Natural killer cell (primary cell): ENCODE measurements around the gene ADAP1. TPM values are rescaled to one million over a fixed set of nuclear protein-coding genes. Genes with fewer than 3 reads are reported as not detected.

ENCODE experiments used
- ATAC-seq, 3 donors: fragments of 150-1000 bp in 2 of 3; fragments of 200-7000 bp in 1 of 3; cut with Tn5 transposase; 1 replicate in 1 of 3; 2 replicates in 2 of 3; pipeline ENCODE4 v1.10.0; 2021; ENCODE audit warnings: mild to moderate bottlenecking in 2 of 3, moderate library complexity in 2 of 3
- DNase-seq, 2 donors: peaks; one replicate each; pipeline versions ENCODE4 v3.0.0 to v3.0.0-alpha.2; 2013 to 2021; ENCODE audit warnings: mixed read lengths in 1 of 2
- H3K27ac ChIP-seq: one replicate; pipeline ENCODE4 v1.5.1; 2013; ENCODE audit warnings: mild to moderate bottlenecking, low read length
- H3K27me3 ChIP-seq: one replicate; pipeline ENCODE4 v1.6.1; 2013; ENCODE audit warnings: low read length; ENCODE audit not compliant: control insufficient read depth, insufficient read depth
- H3K36me3 ChIP-seq: one replicate; pipeline ENCODE4 v1.6.1; 2013; ENCODE audit warnings: low read length; ENCODE audit not compliant: control insufficient read depth, insufficient read depth
- H3K4me1 ChIP-seq: one replicate; pipeline ENCODE4 v1.6.1; 2013; ENCODE audit warnings: low read length; ENCODE audit not compliant: control insufficient read depth, insufficient read depth
- H3K4me3 ChIP-seq: one replicate; pipeline ENCODE4 v1.5.1; 2013; ENCODE audit warnings: low read length
- H3K9me3 ChIP-seq: one replicate; pipeline ENCODE4 v1.6.1; 2013; ENCODE audit warnings: low read length; ENCODE audit not compliant: control insufficient read depth, insufficient read depth
- H3K27ac Mint-ChIP-seq, 2 donors: one replicate each; pipeline ENCODE4 v1.8.0; 2022; ENCODE audit warnings: mild to moderate bottlenecking in 2 of 2, mixed read lengths in 2 of 2, moderate library complexity in 1 of 2
- H3K27me3 Mint-ChIP-seq, 2 donors: one replicate each; pipeline ENCODE4 v1.8.0; 2022; ENCODE audit warnings: low read depth in 2 of 2, mixed read lengths in 2 of 2
- H3K36me3 Mint-ChIP-seq: one replicate; pipeline ENCODE4 v1.8.0; 2022; ENCODE audit warnings: mixed read lengths
- H3K4me1 Mint-ChIP-seq, 2 donors: one replicate each; pipeline ENCODE4 v1.8.0; 2022; ENCODE audit warnings: mixed read lengths in 2 of 2
- H3K4me3 Mint-ChIP-seq: one replicate; pipeline ENCODE4 v1.8.0; 2022; ENCODE audit warnings: mild to moderate bottlenecking, moderate library complexity, mixed read lengths
- H3K9me3 Mint-ChIP-seq, 2 donors: one replicate each; pipeline ENCODE4 v1.8.0; 2022; ENCODE audit warnings: mixed read lengths in 2 of 2
- WGBS: methylation state at CpG from one replicate; pipeline ENCODE4 v1.1.7; 2013; ENCODE audit warnings: missing lambda C conversion rate; ENCODE audit not compliant: insufficient coverage; 5-methylcytosine and 5-hydroxymethylcytosine counted together
- intact Hi-C: fragments of 100-400 bp; cut with micrococcal nuclease; formaldehyde crosslinking; loops from one replicate; pipeline ENCODE4 v1.14.2; 2022
- total RNA-seq, 4 donors: library from RNA; stranded (reverse); fragments of 120-200 nt in 1 of 4; gene quantifications; one replicate each; pipeline versions ENCODE4 v1.2.3 to v1.2.4, GENCODE V29; 2013 to 2022
- TF ChIP-seq, protein P1 (sequence below): fragments of 200-600 bp; IDR thresholded peaks from one replicate; pipeline ENCODE4 v1.8.0; 2022; ENCODE audit warnings: antibody characterized with exemption

ADAP1 gene
- total RNA-seq, 3 donors from 2014 or later (not counting 1 experiment from before 2014, with no cell fraction given): 87.2 to 117 (median 89.2) TPM

DNA sequence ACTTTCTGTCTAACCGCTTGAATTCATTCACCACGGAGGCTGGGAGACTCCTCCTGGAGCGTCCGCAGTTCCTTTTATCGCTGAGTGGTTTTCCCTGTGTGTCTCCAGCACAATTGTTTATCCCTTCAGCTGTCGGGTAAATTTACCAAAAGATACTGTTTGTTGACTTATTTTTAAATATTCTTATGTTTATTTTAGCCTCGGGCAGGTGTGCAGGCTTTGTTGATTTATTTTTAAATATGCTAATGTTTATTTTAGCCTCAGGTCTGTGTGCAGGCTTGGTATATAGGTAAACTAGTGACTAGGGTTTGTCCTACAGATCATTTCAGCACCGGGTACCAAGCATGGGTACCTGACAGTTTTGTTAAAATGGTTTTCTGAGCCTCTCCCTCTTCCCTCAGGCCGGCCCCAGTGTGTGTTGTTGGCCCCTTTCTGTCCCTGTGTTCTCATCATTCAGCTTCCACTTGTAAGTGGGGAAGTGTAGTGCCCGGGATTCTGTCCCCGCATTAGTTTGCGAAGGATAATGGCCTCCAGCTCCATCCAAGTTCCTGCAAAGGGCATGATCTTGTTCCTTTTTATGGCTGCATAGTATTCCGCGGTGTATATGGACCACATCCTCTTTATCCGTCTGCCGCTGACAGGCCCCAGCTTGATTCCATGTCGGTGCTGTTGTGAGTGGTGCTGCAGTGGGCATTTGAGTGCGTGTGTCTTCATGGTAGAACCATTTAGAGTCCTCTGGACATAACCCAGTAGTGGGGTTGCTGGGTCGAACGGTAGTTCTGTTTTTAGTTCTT lies 72.8 kb downstream of the ADAP1 start:
- Mint-ChIP-seq H3K27ac (no peak overlapping the region), H3K27me3 (no peaks in the 10 kb centered on the region), H3K4me3 (no peak overlapping the region), H3K36me3 (no peaks in the 10 kb centered on the region), H3K4me1 (peaks cover 21 to 37% of the 10 kb centered on the region in 2 donors), H3K9me3 (no peaks in the 10 kb centered on the region)
- ATAC-seq (no peak), DNase-seq (no peak)
- Histone ChIP-seq H3K36me3 (peaks cover 5% of the 10 kb centered on the region), H3K9me3 (no peaks in the 10 kb centered on the region), H3K27me3 (no peaks in the 10 kb centered on the region), H3K4me3 (no peak overlapping the region), H3K27ac (no peak overlapping the region), H3K4me1 (peaks cover 40% of the 10 kb centered on the region)
- intact Hi-C loops: no loop called here
- 99% methylated on average over 18 of the region's 20 CpGs for WGBS
- TF ChIP-seq, protein P1, sequence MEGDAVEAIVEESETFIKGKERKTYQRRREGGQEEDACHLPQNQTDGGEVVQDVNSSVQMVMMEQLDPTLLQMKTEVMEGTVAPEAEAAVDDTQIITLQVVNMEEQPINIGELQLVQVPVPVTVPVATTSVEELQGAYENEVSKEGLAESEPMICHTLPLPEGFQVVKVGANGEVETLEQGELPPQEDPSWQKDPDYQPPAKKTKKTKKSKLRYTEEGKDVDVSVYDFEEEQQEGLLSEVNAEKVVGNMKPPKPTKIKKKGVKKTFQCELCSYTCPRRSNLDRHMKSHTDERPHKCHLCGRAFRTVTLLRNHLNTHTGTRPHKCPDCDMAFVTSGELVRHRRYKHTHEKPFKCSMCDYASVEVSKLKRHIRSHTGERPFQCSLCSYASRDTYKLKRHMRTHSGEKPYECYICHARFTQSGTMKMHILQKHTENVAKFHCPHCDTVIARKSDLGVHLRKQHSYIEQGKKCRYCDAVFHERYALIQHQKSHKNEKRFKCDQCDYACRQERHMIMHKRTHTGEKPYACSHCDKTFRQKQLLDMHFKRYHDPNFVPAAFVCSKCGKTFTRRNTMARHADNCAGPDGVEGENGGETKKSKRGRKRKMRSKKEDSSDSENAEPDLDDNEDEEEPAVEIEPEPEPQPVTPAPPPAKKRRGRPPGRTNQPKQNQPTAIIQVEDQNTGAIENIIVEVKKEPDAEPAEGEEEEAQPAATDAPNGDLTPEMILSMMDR: no peak

DNA sequence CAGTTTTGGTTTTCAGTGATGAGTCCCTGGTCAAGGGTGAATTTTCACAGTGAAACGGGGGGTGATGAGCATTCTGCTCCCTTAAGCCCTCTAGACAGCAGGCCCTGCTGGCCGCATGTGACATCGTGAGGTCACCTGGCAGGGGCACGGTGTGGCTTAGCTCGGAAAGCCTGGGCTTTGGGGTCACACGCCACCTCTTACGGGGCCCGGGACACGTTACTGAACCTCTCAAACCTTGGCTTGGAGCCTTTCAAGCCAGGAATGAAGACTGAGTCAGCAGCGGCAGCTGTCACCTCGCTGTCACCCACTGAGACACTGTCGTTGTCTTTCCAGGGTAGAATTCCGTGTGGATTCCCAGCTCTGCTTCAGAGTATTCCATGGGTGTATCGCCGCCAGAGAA lies 74.0 kb downstream of the ADAP1 start:
- Mint-ChIP-seq H3K27me3 (no peaks in the 10 kb centered on the region), H3K4me3 (no peak overlapping the region), H3K9me3 (no peaks in the 10 kb centered on the region), H3K4me1 (peaks cover 21 to 33% of the 10 kb centered on the region in 2 donors), H3K27ac (no peak overlapping the region), H3K36me3 (no peaks in the 10 kb centered on the region)
- DNase-seq: no peak
- Histone ChIP-seq H3K36me3 (no peaks in the 10 kb centered on the region), H3K27me3 (no peaks in the 10 kb centered on the region), H3K4me1 (peaks cover 42% of the 10 kb centered on the region), H3K27ac (no peak overlapping the region), H3K4me3 (no peak overlapping the region), H3K9me3 (no peaks in the 10 kb centered on the region)
- TF ChIP-seq, protein P1: no peak
- intact Hi-C loops: no loop called here
- 93% methylated on average over 15 of the region's 15 CpGs for WGBS
- no peak for ATAC-seq

DNA sequence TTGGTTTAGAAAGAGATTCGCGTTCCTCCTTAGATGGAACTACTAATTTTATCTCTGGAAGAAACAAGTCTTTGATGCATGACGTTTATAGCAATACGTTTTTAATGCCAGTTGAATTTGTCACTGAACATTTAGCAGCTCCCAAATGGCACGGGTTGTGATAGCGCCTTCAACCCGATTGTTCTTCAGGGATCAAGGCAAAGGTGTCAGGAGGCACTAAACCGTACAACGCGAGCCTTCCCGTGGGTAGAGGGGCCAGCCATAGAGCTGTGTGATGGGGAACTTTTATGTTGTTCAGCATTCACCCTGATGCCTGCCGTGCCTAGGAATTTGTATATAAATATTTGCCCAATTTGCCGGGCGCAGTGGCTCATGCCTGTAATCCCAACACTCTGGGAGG lies 74.8 kb downstream of the ADAP1 start:
- no peak overlapping the region for H3K4me3 Mint-ChIP-seq
- Histone ChIP-seq H3K4me1 (peaks cover 39% of the 10 kb centered on the region), H3K4me3 (no peak overlapping the region), H3K27ac (no peak overlapping the region), H3K9me3 (no peaks in the 10 kb centered on the region), H3K27me3 (no peaks in the 10 kb centered on the region), H3K36me3 (no peaks in the 10 kb centered on the region)
- TF ChIP-seq, protein P1: no peak
- H3K27ac Mint-ChIP-seq: no peak overlapping the region
- no peaks in the 10 kb centered on the region for H3K36me3 Mint-ChIP-seq
- H3K4me1 Mint-ChIP-seq: peaks cover 20 to 31% of the 10 kb centered on the region in 2 donors
- intact Hi-C loops: no loop called here
- no peak for DNase-seq
- no peak for ATAC-seq
- H3K27me3 Mint-ChIP-seq: no peaks in the 10 kb centered on the region
- WGBS: 93% methylated on average over 14 of the region's 14 CpGs
- no peaks in the 10 kb centered on the region for H3K9me3 Mint-ChIP-seq
